AG10803 (cell line): ENCODE measurements around the gene SLC17A7.

Experiments used
- DNase-seq: peaks from one replicate; pipeline ENCODE4 v3.0.0; 2010; ENCODE audit warnings: low read depth
- H3K4me3 ChIP-seq: 2 replicates; pipeline ENCODE4 v1.5.1; 2011; ENCODE audit warnings: mild to moderate bottlenecking, low read length, control low read depth
- CTCF ChIP-seq: conservative IDR thresholded peaks from 2 replicates; pipeline ENCODE4 v1.5.1; 2011; ENCODE audit warnings: mild to moderate bottlenecking, low read length, control low read depth, inconsistent platforms

SLC17A7 gene

GRCh38 chr19:49380391-49380790 lies 60.9 kb downstream of the SLC17A7 start:
- no peak for DNase-seq
- no peak overlapping the region for H3K4me3 ChIP-seq
- TF ChIP-seq CTCF: no peak
